Medulla oblongata (tissue), 1 donor: ENCODE results near the gene CHD5.
"Not testable (repeated sequence)": the region's sequence is repeated elsewhere in the genome, so short reads cannot be mapped to it uniquely, and the experiment has no call there.

Source experiments
- DNase-seq: peaks from one replicate; pipeline ENCODE4 v3.0.0-alpha.2; 2015; ENCODE audit errors: extremely low spot score

The CHD5 gene

DNA sequence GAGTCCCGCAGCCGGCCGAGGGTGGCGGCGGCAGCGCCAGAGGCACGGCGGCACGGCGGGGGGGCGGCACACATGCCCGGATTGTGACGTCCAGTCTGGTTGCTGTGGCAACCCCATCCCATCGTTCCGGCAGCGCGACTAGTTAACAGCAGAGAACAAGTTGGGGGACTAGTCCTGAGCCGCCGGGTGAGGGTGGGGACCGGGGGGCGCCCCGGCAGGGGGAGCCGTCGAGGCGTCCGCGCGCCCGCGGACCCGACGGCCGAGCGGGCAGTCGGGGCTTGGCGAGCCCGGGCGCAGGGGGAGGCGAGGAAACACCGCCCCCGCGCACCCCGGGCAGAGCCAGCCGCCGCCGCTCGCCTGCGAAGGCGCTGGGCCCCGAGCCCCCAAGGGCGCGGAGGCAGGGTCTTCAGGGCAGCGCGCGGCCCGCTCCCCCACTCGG, at the start of gene CHD5:
TSS of gene CHD5 (minus strand) at position 54 of the 439 bp plus-strand sequence. CDS start 298 bp downstream, outside the sequence.
- DNase-seq, result no peak

DNA sequence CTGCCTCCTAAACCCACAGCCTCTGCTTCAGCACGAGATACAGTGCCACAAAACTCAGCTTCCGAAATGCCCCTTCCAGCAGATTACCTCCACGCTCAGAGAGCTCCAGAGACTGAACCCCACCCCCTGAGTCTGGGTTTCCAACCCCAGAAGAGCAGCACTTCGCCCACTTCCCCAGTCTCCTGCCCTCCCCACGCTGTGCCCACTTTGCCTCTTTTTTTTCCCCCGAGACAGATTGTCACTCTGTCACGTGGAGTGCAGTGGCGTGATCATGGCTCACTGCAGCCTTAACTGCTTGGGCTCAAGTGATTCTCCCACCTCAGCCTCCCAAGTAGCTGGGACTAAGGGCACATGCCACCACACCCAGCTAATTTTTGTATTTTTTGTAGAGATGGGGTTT, 45.5 kb upstream of the CHD5 start:
- no peak for DNase-seq

DNA sequence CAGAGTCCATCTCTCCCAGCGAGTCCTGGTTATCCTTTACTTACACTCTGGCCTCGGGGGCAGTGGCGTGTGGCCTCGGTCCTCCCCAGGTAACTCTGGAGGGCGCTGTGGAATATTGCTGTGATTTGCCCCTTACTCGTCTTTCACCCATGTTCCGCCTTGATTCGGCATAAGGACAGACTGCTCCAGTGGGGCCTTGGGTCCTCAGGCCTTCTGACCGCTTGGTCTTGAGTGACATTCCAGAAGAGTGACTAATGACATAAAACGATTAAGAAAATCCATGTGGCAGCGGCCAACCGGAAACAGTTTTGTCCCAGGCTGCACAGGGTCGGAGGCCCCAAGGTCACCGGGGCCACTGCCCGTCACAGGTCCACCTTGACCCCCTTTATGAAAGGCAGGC, 44.6 kb upstream of the CHD5 start:
- DNase-seq, result no peak

DNA sequence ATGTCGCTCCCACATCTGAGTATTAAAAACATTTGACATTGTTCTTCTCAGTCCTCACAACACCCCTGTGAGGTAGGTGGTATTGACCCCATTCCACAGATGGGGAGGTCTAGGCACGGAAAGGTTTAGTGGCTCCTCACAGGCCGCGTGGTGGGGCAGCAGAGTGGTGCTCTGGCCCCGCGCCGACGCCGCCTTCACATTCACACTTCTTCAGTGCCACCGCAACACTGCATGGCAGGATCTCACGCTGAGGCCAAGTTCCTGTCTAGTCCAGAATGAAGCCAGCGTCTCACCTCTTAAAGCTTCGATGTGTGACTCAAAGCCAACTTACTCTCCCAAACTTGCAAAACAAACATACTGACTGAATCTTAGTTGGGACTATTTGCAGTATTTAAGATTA, 43.5 kb upstream of the CHD5 start:
- DNase-seq, result no peak

DNA sequence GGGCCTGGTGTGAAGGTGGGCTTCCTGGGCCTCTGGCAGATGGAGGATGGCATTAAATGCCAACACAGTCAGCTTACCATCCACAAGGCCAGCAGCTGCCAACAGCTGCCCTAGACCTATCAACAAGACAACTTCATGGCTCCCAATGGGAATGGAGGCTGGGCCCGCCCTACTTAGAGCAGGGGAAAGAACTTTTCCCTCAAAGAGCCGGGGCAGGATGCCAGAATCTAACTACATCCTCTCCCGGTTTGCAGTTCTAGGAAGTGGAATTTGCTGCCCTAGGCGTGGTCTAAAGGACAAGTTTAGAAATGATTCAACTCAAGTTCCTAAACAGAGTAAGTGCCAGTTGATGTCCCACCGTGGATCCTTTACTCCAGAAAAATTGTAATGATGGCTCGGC, 42.5 kb upstream of the CHD5 start:
- no peak for DNase-seq

DNA sequence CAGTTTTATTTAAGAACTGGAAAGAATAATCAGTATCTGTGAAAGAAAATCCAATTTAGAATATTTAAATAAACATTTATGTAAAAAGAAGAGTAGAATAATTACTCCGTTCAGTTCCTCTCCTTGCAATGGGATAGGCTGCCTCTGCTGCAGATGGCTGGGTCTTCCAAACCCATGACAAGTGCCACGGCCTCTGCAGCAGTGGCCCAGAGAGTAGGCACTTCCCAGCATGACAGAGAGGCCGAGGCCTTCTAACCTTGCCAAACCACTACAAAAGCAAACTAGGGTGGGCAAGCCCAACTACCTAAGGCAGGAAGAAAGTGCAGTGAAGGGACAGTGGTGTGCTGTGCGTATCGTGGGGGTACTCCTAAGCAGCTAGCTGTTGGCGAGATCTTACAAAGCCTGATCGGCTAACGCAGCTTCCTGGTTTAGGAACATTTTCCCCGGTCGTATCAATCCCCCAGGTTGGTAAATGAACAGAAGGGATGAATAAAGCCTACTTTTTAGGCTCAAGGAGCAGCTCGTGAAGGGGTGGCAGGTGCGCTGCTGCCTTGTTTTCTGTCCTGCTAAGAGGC, 41.2 kb upstream of the CHD5 start:
- DNase-seq, result no peak

DNA sequence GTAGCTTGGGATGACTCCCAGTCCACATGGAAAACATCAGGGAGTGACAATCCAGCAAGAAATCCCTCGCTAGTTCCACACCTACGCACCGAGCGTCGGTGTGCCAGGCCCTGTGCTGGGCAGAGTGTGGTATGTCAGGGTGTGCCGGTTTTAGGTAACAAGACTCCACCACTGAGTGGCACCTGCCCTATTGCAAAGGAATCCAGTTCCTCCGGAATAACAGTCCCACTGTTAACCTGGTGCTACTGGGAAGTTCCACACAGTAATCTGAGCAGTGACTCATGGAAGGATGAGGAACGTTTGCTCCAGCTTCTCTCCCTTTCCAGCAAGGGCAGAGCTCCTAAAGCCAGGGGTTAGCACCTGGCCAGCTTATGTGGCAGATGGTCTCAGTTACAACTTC, 40.1 kb upstream of the CHD5 start:
- DNase-seq, result no peak

DNA sequence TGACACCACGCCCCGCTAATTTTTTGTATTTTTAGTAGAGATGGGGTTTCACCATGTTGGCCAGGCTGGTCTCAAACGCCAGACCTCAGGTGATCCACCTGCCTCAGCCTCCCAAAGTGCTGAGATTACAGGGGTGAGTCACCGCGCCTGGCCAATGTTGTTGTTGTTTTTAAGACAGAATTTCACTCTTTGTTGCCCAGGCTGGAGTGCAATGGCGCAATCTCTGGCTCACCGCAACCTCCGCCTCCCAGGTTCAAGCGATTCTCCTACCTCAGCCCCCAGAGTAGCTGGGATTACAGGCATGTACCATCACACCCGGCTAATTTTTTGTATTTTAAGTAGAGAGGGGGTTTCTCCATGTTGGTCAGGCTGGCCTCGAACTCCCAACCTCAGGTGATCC, 39.5 kb upstream of the CHD5 start:
- DNase-seq, result not testable (repeated sequence)

DNA sequence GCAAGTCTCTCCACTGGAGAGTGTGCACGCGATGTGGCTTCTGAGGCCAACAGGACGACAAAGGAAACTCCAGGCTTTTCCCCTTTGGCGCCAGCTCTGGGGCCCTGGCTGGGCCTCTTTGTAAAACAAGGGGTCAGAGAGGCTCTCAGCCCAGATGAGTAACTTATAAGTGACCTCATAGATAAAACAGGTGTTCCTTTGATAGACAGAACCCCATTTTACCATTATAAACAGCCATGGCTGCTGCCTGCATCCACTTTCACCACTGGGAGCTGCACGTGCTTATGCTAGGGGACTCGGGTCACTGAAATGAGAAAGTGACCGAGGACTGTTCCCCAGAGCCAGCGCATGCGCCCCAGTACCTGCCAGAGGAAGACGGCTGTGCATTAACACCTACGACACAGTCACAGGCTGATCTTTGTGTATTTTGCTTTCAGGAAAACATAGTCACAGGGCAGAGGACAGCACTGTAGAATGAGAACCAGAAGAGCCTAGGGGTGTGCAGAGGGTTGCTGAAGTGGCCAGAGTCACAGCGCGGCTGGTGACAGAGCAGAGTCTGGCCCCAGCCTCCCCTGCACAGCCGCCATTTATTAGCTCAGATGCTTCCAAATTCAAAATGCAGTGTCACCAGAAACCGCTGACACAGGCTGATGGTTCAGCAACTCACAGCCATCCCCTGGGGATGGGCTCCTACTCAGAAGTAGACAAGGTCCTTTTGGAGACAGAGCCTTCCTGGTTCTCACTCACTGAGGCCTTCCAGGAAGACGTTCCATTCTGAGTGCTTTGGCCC, 38.4 kb upstream of the CHD5 start:
- no peak for DNase-seq

DNA sequence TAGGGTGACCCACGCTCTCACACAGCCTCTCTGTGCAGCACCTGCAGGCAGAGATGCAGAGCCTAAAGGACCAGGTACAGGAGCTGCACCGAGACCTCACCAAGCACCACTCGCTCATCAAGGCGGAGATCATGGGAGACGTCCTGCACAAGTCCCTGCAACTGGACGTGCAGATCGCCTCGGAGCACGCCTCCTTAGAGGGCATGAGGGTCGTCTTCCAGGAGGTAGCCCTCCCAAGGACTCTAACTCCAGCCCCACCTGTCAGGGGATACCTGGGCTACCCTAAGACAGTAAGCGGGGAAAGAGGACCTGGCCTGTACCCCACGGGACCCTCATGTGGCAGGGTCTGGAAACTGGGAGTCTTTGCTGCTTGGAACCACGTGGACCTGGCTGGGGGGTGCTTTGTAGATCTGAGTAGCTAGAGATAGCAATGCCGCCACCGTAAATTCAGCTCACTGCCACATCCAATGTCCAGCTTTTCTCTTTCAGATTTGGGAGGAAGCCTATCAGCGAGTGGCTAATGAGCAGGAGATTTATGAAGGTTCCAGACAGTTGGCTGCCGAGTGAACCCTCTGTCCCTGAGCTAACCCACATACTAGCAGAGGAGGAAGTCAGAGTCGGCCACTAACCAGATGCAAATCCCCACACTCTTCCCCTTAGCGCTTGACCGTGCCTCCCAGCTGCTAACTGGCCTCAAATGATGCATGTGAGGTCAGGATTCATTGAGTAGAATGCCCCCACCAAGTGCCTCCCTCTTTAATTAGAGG, 32.3 kb upstream of the CHD5 start:
- DNase-seq, result no peak

DNA sequence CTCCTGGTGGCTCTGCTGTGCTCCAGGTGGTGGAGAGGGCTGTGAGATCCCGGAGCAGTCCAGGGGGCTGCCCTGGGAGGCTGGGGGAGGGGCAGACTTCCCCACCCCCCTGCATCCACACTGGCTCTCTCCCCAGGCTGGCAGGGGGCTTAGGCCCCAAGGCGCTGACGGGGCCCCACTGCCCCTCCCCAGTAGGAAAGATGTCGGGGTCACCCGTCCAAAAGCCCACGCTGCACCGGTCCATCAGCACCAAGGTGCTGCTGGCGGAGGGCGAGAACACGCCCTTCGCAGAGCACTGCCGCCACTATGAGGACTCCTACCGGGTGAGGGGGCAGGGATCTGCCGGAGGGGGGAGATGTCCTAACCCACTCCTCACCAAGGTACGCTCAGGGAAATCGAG, 31.6 kb upstream of the CHD5 start:
- DNase-seq, result no peak

DNA sequence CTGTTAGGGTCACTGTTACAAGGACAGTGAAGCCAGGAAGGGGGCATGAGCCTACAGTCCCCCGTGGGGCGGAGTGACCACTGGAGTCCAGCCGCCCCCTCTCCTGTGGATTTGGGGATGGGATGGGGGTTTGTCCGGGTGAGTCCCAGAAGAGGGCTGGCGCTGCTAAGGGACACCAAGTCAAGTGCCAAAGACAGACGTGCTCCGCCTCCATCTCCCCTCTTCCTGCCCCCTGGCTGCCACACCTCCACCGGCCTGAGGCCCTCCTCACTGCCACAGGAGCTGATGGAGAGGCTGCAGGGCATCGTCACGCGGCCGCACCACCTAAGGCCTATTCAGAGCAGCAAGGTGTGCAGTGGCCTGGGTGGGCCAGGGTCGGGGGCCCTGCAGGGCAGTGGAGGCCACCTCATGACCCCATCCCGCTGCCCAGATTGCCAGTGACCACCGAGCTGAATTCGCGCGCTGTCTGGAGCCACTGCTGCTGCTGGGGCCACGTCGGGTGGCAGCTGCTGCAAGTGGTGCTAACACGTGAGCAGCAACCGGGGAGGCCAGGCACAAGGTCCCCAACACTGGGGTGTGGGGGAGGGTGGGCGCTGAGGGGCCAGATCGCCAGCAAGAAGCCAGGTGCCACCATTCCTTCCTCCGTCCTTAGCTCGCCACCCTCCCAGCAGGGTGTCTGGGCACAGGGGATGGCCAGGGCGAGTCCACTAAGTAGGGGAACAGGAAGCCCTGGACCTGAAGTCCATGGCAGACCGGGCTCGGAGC, 30.7 kb upstream of the CHD5 start:
- no peak for DNase-seq

DNA sequence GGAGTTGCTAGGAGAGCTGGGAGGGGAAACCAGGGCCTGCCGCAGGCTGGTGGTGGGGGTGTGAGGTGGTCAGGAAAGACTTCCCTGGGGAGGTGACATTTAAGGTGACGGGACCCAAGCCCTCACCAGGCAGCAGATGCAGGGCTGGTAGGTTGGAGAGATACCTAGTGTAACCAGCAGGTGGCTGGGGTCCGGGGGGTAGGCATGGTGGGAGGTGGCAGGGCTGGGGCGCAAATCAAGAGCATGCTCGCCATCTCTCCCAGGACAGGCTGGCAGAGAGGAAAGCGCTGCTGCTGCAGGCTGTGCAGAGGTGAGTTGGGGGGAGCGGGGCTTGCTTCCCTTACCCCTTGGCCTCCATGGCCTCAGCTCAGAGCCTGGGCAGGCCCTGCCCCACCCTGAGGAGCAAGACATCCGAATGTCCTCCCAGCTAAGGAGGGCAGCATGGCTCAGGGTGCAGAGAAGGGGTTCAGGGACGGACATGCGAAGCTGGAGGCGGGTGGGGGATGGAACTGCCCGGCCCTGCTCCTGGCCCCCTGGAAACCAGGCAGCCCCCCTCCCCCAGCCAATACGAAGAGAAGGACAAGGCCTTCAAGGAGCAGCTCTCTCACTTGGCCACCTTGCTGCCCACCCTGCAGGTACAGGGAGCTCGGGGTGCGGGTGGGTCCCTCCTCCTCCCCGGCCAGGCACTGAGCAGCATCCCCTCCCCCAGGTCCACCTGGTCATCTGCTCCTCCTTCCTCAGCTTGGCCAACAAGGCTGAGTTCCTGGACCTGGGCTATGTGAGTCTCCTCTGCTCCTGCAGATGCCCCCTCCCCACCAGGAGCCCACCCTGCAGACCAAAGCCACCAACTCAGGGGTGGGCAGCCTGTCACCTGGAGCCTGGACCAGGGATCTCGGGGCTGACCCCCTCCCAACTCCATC, 29.8 kb upstream of the CHD5 start:
- DNase-seq, result no peak

DNA sequence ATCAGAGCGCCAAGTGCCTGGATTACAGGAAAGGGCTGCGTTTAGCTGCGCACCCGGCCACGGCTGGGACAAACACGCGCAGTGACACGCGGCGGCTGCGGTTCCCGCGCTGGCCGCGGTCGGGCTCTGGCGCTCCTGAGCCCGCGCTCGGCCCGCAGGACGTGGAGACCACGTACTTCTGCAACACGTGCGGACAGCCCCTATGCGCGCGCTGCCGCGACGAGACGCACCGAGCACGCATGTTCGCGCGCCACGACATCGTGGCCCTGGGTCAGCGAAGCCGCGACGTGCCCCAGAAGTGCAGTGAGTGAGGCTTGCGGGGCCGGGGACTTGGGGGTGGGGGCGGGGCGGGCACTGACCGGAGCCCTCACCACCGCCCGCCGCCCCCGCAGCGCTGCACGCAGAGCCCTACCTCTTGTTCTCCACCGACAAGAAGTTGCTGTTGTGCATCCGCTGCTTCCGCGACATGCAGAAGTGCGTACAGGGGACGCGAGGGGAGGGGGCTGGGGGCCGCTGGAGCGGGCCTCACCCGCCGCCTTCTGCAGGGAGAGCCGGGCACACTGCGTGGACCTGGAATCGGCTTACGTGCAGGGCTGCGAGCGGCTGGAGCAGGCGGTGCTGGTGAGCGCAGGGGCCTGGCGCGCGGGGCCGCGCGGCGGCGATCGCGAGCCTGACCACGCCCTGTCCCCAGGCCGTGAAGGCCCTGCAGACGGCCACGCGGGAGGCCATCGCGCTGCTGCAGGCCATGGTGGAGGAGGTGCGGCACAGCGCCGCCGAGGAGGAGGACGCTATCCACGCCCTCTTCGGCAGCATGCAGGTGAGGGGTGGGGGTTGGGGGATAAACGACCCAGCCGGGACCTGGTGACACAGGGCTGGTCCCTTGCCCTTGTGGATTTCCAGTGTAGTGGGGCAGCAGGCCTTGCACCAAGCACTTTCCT, 28.9 kb upstream of the CHD5 start:
- peak; percentile 17 for DNase-seq

DNA sequence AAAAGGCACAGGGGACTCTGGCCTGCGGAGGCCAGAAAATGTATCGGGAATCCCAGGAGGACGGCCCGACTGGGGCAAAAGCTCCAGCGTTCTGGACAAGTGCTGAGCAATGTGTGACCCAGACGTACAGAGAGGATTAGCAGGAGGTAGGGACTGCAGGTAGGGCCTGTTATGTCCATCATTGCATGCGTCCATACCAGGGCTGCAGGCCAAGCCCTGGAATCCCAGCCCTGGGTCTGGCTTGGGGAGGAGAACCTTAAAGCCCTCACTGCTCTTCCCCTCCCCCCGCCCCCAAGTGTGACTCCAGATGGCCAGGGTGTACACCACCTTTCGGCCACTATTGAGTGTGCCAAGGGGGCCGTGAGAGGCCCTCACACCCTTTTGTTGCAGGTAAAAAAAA, 27.8 kb upstream of the CHD5 start:
- DNase-seq, result no peak

DNA sequence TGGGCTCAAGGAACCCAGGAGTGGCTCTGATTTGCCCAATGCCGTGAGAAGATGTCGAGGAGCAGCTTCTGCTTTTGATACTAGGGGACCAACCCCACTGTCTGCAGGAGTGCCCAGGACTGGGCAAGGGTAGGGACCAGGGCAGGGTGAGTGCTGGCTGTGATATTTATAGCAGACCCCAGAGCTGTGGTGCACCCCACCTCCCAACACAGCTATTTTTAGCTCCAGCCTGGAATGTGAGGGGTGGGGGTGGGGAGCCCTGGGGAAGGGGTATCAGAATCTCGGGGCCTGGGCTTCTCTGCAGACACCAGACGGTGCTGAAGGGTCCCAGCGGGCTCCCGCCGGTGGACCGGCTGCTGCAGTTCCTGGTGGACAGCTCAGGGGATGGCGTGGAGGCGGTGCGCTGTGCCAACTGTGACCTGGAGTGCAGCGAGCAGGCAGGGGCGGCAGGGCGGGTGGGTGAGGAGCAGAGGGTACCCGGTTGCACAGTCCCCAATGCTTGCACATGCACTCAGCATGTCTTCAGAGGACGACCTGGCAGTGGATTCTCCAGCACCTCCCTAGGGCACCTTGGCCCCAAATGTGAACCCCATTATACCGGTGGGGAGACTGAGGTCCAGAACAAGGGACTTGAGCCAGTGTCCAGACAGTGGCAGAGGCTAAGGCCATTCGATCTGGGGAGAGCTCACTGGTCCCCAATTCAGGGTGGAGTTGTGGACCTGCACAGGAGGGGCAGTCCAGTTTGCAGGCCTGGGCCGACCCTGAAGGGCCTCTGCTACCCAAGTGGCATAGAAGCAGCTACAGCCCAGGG, 27.2 kb upstream of the CHD5 start:
- no peak for DNase-seq

DNA sequence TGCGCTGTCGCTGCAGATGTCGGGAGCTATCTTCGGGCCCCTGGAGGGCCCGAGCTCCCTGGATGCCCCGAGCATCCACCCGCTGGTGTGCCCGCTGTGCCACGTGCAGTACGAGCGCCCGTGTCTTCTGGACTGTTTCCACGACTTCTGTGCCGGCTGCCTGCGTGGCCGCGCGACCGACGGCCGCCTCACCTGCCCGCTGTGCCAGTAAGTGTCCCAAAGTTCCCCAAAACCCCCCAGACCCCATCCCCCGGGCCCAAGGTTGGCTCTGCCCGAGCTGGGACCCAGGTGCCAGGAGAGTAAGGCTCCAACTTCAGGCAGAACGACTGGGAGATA, 26.4 kb upstream of the CHD5 start:
- DNase-seq, result no peak

DNA sequence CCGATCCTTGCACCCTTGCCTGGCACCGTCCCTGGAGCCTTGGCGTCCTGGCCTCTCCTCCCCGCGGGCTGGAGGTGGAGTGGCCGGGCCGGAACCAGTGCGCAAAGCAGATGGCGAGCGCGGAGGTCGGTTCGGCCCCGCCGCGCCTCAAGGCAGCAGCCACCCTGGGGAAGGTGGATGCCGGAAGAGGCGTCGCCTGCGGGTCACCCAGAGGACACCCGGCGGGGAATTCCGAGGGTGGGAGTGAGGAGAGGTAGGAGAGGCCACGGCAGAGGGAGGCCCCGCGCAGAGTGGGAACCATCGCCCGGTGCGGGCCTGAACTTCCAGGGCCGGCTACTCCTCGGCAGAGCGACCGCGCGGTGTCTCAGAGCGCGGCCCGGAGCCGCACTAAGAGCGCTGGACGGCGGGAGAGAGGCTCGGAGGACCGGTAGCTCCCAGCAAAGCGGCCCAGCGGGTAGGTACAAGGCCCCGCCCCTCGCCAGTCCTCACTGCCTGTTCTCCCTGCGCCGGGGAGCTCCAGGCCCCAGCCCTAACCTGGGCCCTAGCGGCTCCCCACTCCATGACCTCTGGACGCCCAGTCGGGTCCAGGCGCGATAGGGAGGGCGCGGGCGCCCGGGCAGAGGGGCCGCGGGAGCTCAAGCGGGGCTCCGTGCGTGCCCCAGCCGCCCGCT, 25.9 kb upstream of the CHD5 start, which contains the start of gene RNF207:
TSS of gene RNF207 (plus strand) at position 271 of the 671 bp plus-strand sequence. CDS start 417 bp downstream, outside the sequence.
- no peak for DNase-seq
